ENCODE measurements around the gene ERCC6.

The ERCC6 gene

GRCh38 chr10:49505076-49505475 is 33.8 kb downstream of the ERCC6 start:
- TF ChIP-seq CTCF (IDR thresholded peaks at IDR 0.05; ENCODE audit: borderline replicate concordance, insufficient read depth, low read depth, low read length) = no peak
- no peak overlapping the region for H3K4me3 ChIP-seq (ENCODE audit: low read depth, low read length)

GRCh38 chr10:49504528-49504927 is 34.4 kb downstream of the ERCC6 start:
- no peak for TF ChIP-seq CTCF (IDR thresholded peaks at IDR 0.05; ENCODE audit: borderline replicate concordance, insufficient read depth, low read depth, low read length)
- no peak overlapping the region for H3K4me3 ChIP-seq (ENCODE audit: low read depth, low read length)

GRCh38 chr10:49502358-49502757 is 36.6 kb downstream of the ERCC6 start:
- no peak overlapping the region for H3K4me3 ChIP-seq (ENCODE audit: low read depth, low read length)
- TF ChIP-seq CTCF (IDR thresholded peaks at IDR 0.05; ENCODE audit: borderline replicate concordance, insufficient read depth, low read depth, low read length) = no peak

- H3K4me3 ChIP-seq (ENCODE audit: low read depth, low read length) = no peak overlapping the region
- TF ChIP-seq CTCF (IDR thresholded peaks at IDR 0.05; ENCODE audit: borderline replicate concordance, insufficient read depth, low read depth, low read length) = no peak
Measured at GRCh38 chr10:49500412-49500811, 38.5 kb downstream of the ERCC6 start.

GRCh38 chr10:49499305-49499851 is 39.5 kb downstream of the ERCC6 start:
- H3K4me3 ChIP-seq (ENCODE audit: low read depth, low read length) = no peak overlapping the region
- TF ChIP-seq CTCF (IDR thresholded peaks at IDR 0.05; ENCODE audit: borderline replicate concordance, insufficient read depth, low read depth, low read length) = no peak

- no peak for TF ChIP-seq CTCF (IDR thresholded peaks at IDR 0.05; ENCODE audit: borderline replicate concordance, insufficient read depth, low read depth, low read length)
- H3K4me3 ChIP-seq (ENCODE audit: low read depth, low read length) = no peak overlapping the region
Measured at GRCh38 chr10:49498425-49498824, 40.5 kb downstream of the ERCC6 start.

- TF ChIP-seq CTCF (IDR thresholded peaks at IDR 0.05; ENCODE audit: borderline replicate concordance, insufficient read depth, low read depth, low read length) = no peak
Measured at GRCh38 chr10:49497358-49497757, 41.6 kb downstream of the ERCC6 start.

More at GRCh38 chr10:49497358-49497757, 41.6 kb downstream of the ERCC6 start:
- no peak overlapping the region for H3K4me3 ChIP-seq (ENCODE audit: low read depth, low read length)
